Trophoblast cell (in vitro differentiated cells and primary cell): ENCODE measurements around the gene ABL1.
"Not testable (repeated sequence)": the region's sequence is repeated elsewhere in the genome, so short reads cannot be mapped to it uniquely, and the experiment has no call there.

Source experiments
- DNase-seq, 2 donors: peaks; one replicate each; pipeline ENCODE4 v3.0.0-alpha.2; 2016
- H2AFZ ChIP-seq: 2 replicates; pipeline ENCODE4 v1.6.1; 2013; ENCODE audit warnings: low read length, moderate library complexity, mild to moderate bottlenecking; ENCODE audit not compliant: insufficient read depth, poor library complexity
- H2AK5ac ChIP-seq: 2 replicates; pipeline ENCODE4 v1.6.1; 2013; ENCODE audit warnings: mild to moderate bottlenecking, low read length
- H2BK120ac ChIP-seq: 2 replicates; pipeline ENCODE4 v1.6.1; 2013; ENCODE audit warnings: low read length, mild to moderate bottlenecking, moderate library complexity; ENCODE audit not compliant: insufficient read depth, poor library complexity
- H2BK12ac ChIP-seq: 2 replicates; pipeline ENCODE4 v1.6.1; 2013; ENCODE audit warnings: mild to moderate bottlenecking, low read length, moderate library complexity
- H2BK5ac ChIP-seq: 2 replicates; pipeline ENCODE4 v1.6.1; 2013; ENCODE audit warnings: low read length, low read depth, moderate library complexity, mild to moderate bottlenecking; ENCODE audit not compliant: poor library complexity
- H3K14ac ChIP-seq: 2 replicates; pipeline ENCODE4 v1.6.1; 2013; ENCODE audit warnings: mild to moderate bottlenecking, low read length
- H3K18ac ChIP-seq: 2 replicates; pipeline ENCODE4 v1.6.1; 2013; ENCODE audit warnings: mild to moderate bottlenecking, low read length
- H3K23ac ChIP-seq: 2 replicates; pipeline ENCODE4 v1.6.1; 2013; ENCODE audit warnings: low read length
- H3K27ac ChIP-seq: 2 replicates; pipeline ENCODE4 v1.5.1; 2013; ENCODE audit warnings: low read depth, mild to moderate bottlenecking, inconsistent platforms, low read length, moderate library complexity
- H3K27me3 ChIP-seq: 2 replicates; pipeline ENCODE4 v1.6.1; 2013; ENCODE audit warnings: inconsistent platforms, mild to moderate bottlenecking, low read length, moderate library complexity; ENCODE audit not compliant: insufficient read depth
- H3K36me3 ChIP-seq, 2 experiments: 1 replicate in 1 of 2; 2 replicates in 1 of 2; pipeline ENCODE4 v1.6.1; 2013; ENCODE audit warnings: low read length in 2 of 2, mild to moderate bottlenecking in 2 of 2, moderate library complexity in 1 of 2; ENCODE audit not compliant: insufficient read depth in 2 of 2, control insufficient read depth in 1 of 2
- H3K4ac ChIP-seq: 2 replicates; pipeline ENCODE4 v1.6.1; 2013; ENCODE audit warnings: low read depth, mild to moderate bottlenecking, low read length, moderate library complexity
- H3K4me1 ChIP-seq, 2 experiments: 1 replicate in 1 of 2; 2 replicates in 1 of 2; pipeline ENCODE4 v1.6.1; 2013; ENCODE audit warnings: low read length in 2 of 2, mild to moderate bottlenecking in 2 of 2, moderate library complexity in 1 of 2; ENCODE audit not compliant: insufficient read depth in 2 of 2, control insufficient read depth in 1 of 2
- H3K4me2 ChIP-seq: 2 replicates; pipeline ENCODE4 v1.6.1; 2013; ENCODE audit warnings: inconsistent platforms, mild to moderate bottlenecking, low read length, moderate library complexity
- H3K4me3 ChIP-seq: 2 replicates; pipeline ENCODE4 v1.5.1; 2013; ENCODE audit warnings: mild to moderate bottlenecking, low read depth, low read length, inconsistent platforms
- H3K79me1 ChIP-seq: one replicate; pipeline ENCODE4 v1.6.1; 2013; ENCODE audit warnings: low read length
- H3K79me2 ChIP-seq: 2 replicates; pipeline ENCODE4 v1.6.1; 2013; ENCODE audit warnings: low read length, mild to moderate bottlenecking; ENCODE audit not compliant: control insufficient read depth, insufficient read depth, poor library complexity
- H3K9ac ChIP-seq: 2 replicates; pipeline ENCODE4 v1.6.1; 2013; ENCODE audit warnings: mild to moderate bottlenecking, low read length
- H3K9me3 ChIP-seq: 2 replicates; pipeline ENCODE4 v1.6.1; 2013; ENCODE audit warnings: low read depth, mild to moderate bottlenecking, control low read depth, inconsistent platforms, low read length; ENCODE audit not compliant: insufficient read depth
- H4K12ac ChIP-seq: 2 replicates; pipeline ENCODE4 v1.6.1; 2013; ENCODE audit warnings: low read depth, mild to moderate bottlenecking, low read length, moderate library complexity
- H4K8ac ChIP-seq: 2 replicates; pipeline ENCODE4 v1.6.1; 2013; ENCODE audit warnings: low read depth, mild to moderate bottlenecking, low read length, moderate library complexity
- H4K91ac ChIP-seq: one replicate; pipeline ENCODE4 v1.6.1; 2013; ENCODE audit warnings: low read depth, mild to moderate bottlenecking, low read length, moderate library complexity
- WGBS: extraction: QIAGEN DNeasy Blood & Tissue Kit; methylation state at CpG from one replicate; pipeline ENCODE4 v1.1.7; 2013; ENCODE audit warnings: missing lambda C conversion rate; ENCODE audit not compliant: insufficient read length, insufficient coverage; ENCODE audit errors: extremely low coverage; 5-methylcytosine and 5-hydroxymethylcytosine counted together

ABL1 gene

GRCh38 chr9:130848514-130848913 lies 13.5 kb downstream of the ABL1 start:
- no CpG with 5 or more reads among the region's 8 CpGs for WGBS
- not testable (repeated sequence) for DNase-seq, H3K9me3 ChIP-seq, H2AK5ac ChIP-seq, H4K91ac ChIP-seq, H3K79me2 ChIP-seq, H2BK120ac ChIP-seq, H2BK5ac ChIP-seq, H4K8ac ChIP-seq, H3K9ac ChIP-seq, H2BK12ac ChIP-seq, H3K23ac ChIP-seq, H3K4me2 ChIP-seq, H3K36me3 ChIP-seq, H3K27ac ChIP-seq, H3K14ac ChIP-seq, H2AFZ ChIP-seq, H3K27me3 ChIP-seq, H3K4me1 ChIP-seq, H3K79me1 ChIP-seq, H4K12ac ChIP-seq, H3K18ac ChIP-seq, H3K4me3 ChIP-seq, H3K4ac ChIP-seq

GRCh38 chr9:130849356-130849755 lies 14.3 kb downstream of the ABL1 start:
- H2AFZ ChIP-seq = no peak overlapping the region
- H3K14ac ChIP-seq = no peak overlapping the region
- no peak overlapping the region for H3K4me2 ChIP-seq
- no peak overlapping the region for H3K23ac ChIP-seq
- H3K27ac ChIP-seq = no peak overlapping the region
- H2BK5ac ChIP-seq = no peak overlapping the region
- peaks cover 6% of the 10 kb centered on the region for H3K79me2 ChIP-seq
- no peak overlapping the region for H3K9ac ChIP-seq
- peak overlapping the region; percentile 55 for H3K4ac ChIP-seq
- H3K4me3 ChIP-seq = no peak overlapping the region
- H3K9me3 ChIP-seq = no peaks in the 10 kb centered on the region
- H2BK120ac ChIP-seq = no peak overlapping the region
- H4K8ac ChIP-seq = no peak overlapping the region
- WGBS = no CpG with 5 or more reads among the region's 9 CpGs
- peaks cover 6 to 8% of the 10 kb centered on the region in 2 experiments for H3K4me1 ChIP-seq
- H3K27me3 ChIP-seq = no peaks in the 10 kb centered on the region
- H2BK12ac ChIP-seq = no peak overlapping the region
- H4K91ac ChIP-seq = no peak overlapping the region
- no peaks in the 10 kb centered on the region for H3K36me3 ChIP-seq
- H4K12ac ChIP-seq = no peak overlapping the region
- H3K79me1 ChIP-seq = no peaks in the 10 kb centered on the region
- no peak overlapping the region for H2AK5ac ChIP-seq
- H3K18ac ChIP-seq = no peak overlapping the region
- no peak for DNase-seq

- Histone ChIP-seq H3K4ac (no peak overlapping the region), H3K4me2 (no peak overlapping the region), H2BK120ac (no peak overlapping the region), H3K23ac (no peak overlapping the region), H3K27me3 (no peaks in the 10 kb centered on the region), H3K4me3 (no peak overlapping the region), H2BK5ac (no peak overlapping the region), H2AFZ (no peak overlapping the region), H3K9me3 (peaks cover 2% of the 10 kb centered on the region), H3K4me1 (peaks cover 6 to 7% of the 10 kb centered on the region in 2 experiments), H3K36me3 (peaks cover 10 to 13% of the 10 kb centered on the region in 2 experiments), H3K9ac (no peak overlapping the region), H2BK12ac (no peak overlapping the region), H3K14ac (no peak overlapping the region), H3K18ac (no peak overlapping the region), H3K79me2 (peaks cover 3% of the 10 kb centered on the region), H3K79me1 (no peaks in the 10 kb centered on the region), H3K27ac (no peak overlapping the region), H4K8ac (no peak overlapping the region), H4K12ac (no peak overlapping the region), H4K91ac (no peak overlapping the region), H2AK5ac (no peak overlapping the region)
- no CpG with 5 or more reads among the region's 7 CpGs for WGBS
- no peak for DNase-seq
Observed at GRCh38 chr9:130852801-130853200, 17.7 kb downstream of the ABL1 start.

GRCh38 chr9:130854092-130854491 lies 19.0 kb downstream of the ABL1 start:
- no peak overlapping the region for H3K4me3 ChIP-seq
- no peak overlapping the region for H3K14ac ChIP-seq
- no peak overlapping the region for H3K9ac ChIP-seq
- H4K12ac ChIP-seq = no peak overlapping the region
- H2BK120ac ChIP-seq = no peak overlapping the region
- WGBS = no CpG with 5 or more reads among the region's 8 CpGs
- peaks cover 10 to 14% of the 10 kb centered on the region in 2 experiments for H3K36me3 ChIP-seq
- peak; percentile 26 to 38 for DNase-seq
- H3K27me3 ChIP-seq = no peaks in the 10 kb centered on the region
- H3K4ac ChIP-seq = no peak overlapping the region
- no peak overlapping the region for H2BK12ac ChIP-seq
- no peak overlapping the region for H2BK5ac ChIP-seq
- H2AK5ac ChIP-seq = no peak overlapping the region
- peaks cover 8 to 10% of the 10 kb centered on the region in 2 experiments for H3K4me1 ChIP-seq
- peaks cover 2% of the 10 kb centered on the region for H3K9me3 ChIP-seq
- peak overlapping the region; percentile 7 for H3K4me2 ChIP-seq
- no peak overlapping the region for H3K18ac ChIP-seq
- no peak overlapping the region for H4K8ac ChIP-seq
- H3K23ac ChIP-seq = no peak overlapping the region
- no peaks in the 10 kb centered on the region for H3K79me1 ChIP-seq
- no peak overlapping the region for H3K27ac ChIP-seq
- no peaks in the 10 kb centered on the region for H3K79me2 ChIP-seq
- H2AFZ ChIP-seq = no peak overlapping the region
- H4K91ac ChIP-seq = no peak overlapping the region
